8988T (cell line): ENCODE measurements around the gene KATNB1.
"Not testable (repeated sequence)": the region's sequence is repeated elsewhere in the genome, so short reads cannot be mapped to it uniquely, and the experiment has no call there.

ENCODE experiments used
- DNase-seq: peaks from one replicate; pipeline ENCODE4 v3.0.0; 2011

KATNB1 gene

GRCh38 chr16:57728336-57729181 lies 7.0 kb upstream of the KATNB1 start:
- no peak for DNase-seq

GRCh38 chr16:57729182-57729484 lies 6.4 kb upstream of the KATNB1 start:
- no peak for DNase-seq

GRCh38 chr16:57729852-57730251 lies 5.7 kb upstream of the KATNB1 start:
- DNase-seq: not testable (repeated sequence)

- no peak for DNase-seq
Measured at GRCh38 chr16:57730771-57731730, 4.5 kb upstream of the KATNB1 start.

GRCh38 chr16:57732037-57732436 lies 3.5 kb upstream of the KATNB1 start:
- no peak for DNase-seq

- DNase-seq: no peak
Measured at GRCh38 chr16:57732714-57733113, 2.9 kb upstream of the KATNB1 start.

GRCh38 chr16:57734308-57734924 lies 1.2 kb upstream of the KATNB1 start:
- DNase-seq: no peak

- peak; percentile 96 for DNase-seq
Measured at GRCh38 chr16:57734925-57735754, 430 bp upstream of the KATNB1 start.

GRCh38 chr16:57736419-57737351 lies 1.1 kb downstream of the KATNB1 start:
- peak; percentile 72 for DNase-seq

- DNase-seq: no peak
Measured at GRCh38 chr16:57738844-57739243, 3.3 kb downstream of the KATNB1 start.

GRCh38 chr16:57739756-57740422 lies 4.3 kb downstream of the KATNB1 start:
- no peak for DNase-seq

GRCh38 chr16:57740423-57741071 lies 5.0 kb downstream of the KATNB1 start:
- DNase-seq: no peak

GRCh38 chr16:57741660-57742191 lies 6.2 kb downstream of the KATNB1 start:
- no peak for DNase-seq

- DNase-seq: no peak
Measured at GRCh38 chr16:57742543-57742942, 7.0 kb downstream of the KATNB1 start.

GRCh38 chr16:57743458-57743857 lies 7.9 kb downstream of the KATNB1 start:
- no peak for DNase-seq

- no peak for DNase-seq
Measured at GRCh38 chr16:57743886-57744641, 8.5 kb downstream of the KATNB1 start.

GRCh38 chr16:57744642-57744903 lies 9.0 kb downstream of the KATNB1 start:
- DNase-seq: no peak

- DNase-seq: no peak
Measured at GRCh38 chr16:57745768-57746167, 10.2 kb downstream of the KATNB1 start.

- DNase-seq: not testable (repeated sequence)
Measured at GRCh38 chr16:57746316-57746715, 10.7 kb downstream of the KATNB1 start.
